Esophagus muscularis mucosa (tissue), 4 donors: ENCODE results near the gene EAF1.

ENCODE experiments used
- EP300 ChIP-seq: sonication (generic); formaldehyde crosslinking; IDR thresholded peaks from one replicate; pipeline ENCODE4 v1.6.1; 2017; ENCODE audit warnings: antibody characterized with exemption
- POLR2A ChIP-seq: fragments of 450-650 bp; IDR thresholded peaks from one replicate; pipeline ENCODE4 v1.6.1; 2017; ENCODE audit warnings: antibody characterized with exemption, moderate library complexity, mild to moderate bottlenecking, low read depth
- POLR2AphosphoS5 ChIP-seq, 2 donors: sonication (generic); formaldehyde crosslinking; IDR thresholded peaks; one replicate each; pipeline ENCODE4 v1.6.1; 2017; ENCODE audit warnings: antibody characterized with exemption in 2 of 2
- TF ChIP-seq, protein P1 (sequence below), 3 experiments: fragments of 200-600 bp in 2 of 3; fragments of 450-650 bp in 1 of 3; sonication (generic) in 2 of 3; IDR thresholded peaks; one replicate each; pipeline ENCODE4 v1.5.1; 2017 to 2019; ENCODE audit warnings: antibody characterized with exemption in 3 of 3, mild to moderate bottlenecking in 2 of 3, moderate library complexity in 1 of 3

GRCh38 chr3:15452961-15453360 lies 25.6 kb downstream of the EAF1 start:
- TF ChIP-seq, protein P1, sequence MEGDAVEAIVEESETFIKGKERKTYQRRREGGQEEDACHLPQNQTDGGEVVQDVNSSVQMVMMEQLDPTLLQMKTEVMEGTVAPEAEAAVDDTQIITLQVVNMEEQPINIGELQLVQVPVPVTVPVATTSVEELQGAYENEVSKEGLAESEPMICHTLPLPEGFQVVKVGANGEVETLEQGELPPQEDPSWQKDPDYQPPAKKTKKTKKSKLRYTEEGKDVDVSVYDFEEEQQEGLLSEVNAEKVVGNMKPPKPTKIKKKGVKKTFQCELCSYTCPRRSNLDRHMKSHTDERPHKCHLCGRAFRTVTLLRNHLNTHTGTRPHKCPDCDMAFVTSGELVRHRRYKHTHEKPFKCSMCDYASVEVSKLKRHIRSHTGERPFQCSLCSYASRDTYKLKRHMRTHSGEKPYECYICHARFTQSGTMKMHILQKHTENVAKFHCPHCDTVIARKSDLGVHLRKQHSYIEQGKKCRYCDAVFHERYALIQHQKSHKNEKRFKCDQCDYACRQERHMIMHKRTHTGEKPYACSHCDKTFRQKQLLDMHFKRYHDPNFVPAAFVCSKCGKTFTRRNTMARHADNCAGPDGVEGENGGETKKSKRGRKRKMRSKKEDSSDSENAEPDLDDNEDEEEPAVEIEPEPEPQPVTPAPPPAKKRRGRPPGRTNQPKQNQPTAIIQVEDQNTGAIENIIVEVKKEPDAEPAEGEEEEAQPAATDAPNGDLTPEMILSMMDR (IDR thresholded peaks at IDR 0.05), result no peak
- TF ChIP-seq EP300, result no peak
- TF ChIP-seq POLR2A, result no peak
- TF ChIP-seq POLR2AphosphoS5 (IDR thresholded peaks at IDR 0.05), result no peak
